ENCODE measurements around the gene CDK5. TPM values are rescaled to one million over a fixed set of nuclear protein-coding genes. Genes with fewer than 3 reads are reported as not detected.

Gene CDK5
- polyA plus RNA-seq, 1 donor (not counting 4 experiments of a cell fraction or from before 2014, with no cell fraction given), result 19.3 TPM

DNA sequence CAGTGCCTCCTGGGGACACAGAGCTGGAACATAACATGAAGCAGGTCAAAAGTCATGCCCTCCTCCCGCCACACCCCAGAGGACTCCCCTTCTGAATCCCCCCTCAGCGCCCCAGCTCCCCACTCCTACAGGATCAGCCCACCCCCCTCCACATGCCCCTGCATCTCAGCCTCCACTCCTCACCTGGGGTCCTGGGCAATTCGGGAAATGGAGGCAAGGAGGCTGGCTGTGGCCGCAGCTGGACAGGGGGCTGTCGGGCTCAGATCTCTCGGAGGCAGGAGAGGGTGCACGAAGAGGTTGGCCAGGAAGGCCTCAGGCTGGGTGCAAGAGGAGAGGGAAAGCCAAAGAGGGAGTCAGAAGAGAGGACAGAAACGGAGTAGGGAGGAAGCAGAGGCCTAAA, 41.2 kb downstream of the CDK5 start:
- Histone ChIP-seq H3K9ac (ENCODE audit: control insufficient read depth, extremely low read depth, insufficient read depth, low read length) (no peak overlapping the region), H3K79me2 (ENCODE audit: control insufficient read depth, insufficient read depth, low read length) (no peaks in the 10 kb centered on the region), H3K36me3 (ENCODE audit: control insufficient read depth in 2 of 2, extremely low read depth in 1 of 2, insufficient read depth in 2 of 2, low read length in 2 of 2) (no peaks in the 10 kb centered on the region), H3K4me2 (ENCODE audit: control insufficient read depth, extremely low read depth, insufficient read depth, low read depth, low read length) (no peak overlapping the region), H3K9me1 (ENCODE audit: control insufficient read depth, extremely low read depth, insufficient read depth, low read length) (no peaks in the 10 kb centered on the region), H3K4me1 (ENCODE audit: control insufficient read depth, extremely low read depth, insufficient read depth, low read length) (peaks cover 8% of the 10 kb centered on the region), H2AFZ (ENCODE audit: control insufficient read depth, low read length) (no peak overlapping the region), H4K20me1 (ENCODE audit: control insufficient read depth, extremely low read depth, insufficient read depth, low read length) (no peaks in the 10 kb centered on the region), H3K27me3 (ENCODE audit: control insufficient read depth, extremely low read depth, insufficient read depth, low read length) (peaks cover 56% of the 10 kb centered on the region), H3K27ac (ENCODE audit: control insufficient read depth, insufficient read depth, low read length) (no peak overlapping the region), H3K4me3 (ENCODE audit: control insufficient read depth in 2 of 3, extremely low read depth in 1 of 3, insufficient read depth in 2 of 3, low read depth in 1 of 3, low read length in 3 of 3) (no peak overlapping the region), H3K9me3 (ENCODE audit: control insufficient read depth, low read depth, low read length) (no peaks in the 10 kb centered on the region)
- dilution Hi-C loops (cut with MboI; ENCODE audit: extremely low pct_ligation_motif_present, low sequenced_read_pairs), result no loop called here
- DNase-seq (ENCODE audit: low read depth, low spot score) (no peak), FAIRE-seq (no peak)
- TF ChIP-seq EZH2 (IDR thresholded peaks at IDR 0.05; ENCODE audit: low read length), result no peak
- TF ChIP-seq, protein P1, sequence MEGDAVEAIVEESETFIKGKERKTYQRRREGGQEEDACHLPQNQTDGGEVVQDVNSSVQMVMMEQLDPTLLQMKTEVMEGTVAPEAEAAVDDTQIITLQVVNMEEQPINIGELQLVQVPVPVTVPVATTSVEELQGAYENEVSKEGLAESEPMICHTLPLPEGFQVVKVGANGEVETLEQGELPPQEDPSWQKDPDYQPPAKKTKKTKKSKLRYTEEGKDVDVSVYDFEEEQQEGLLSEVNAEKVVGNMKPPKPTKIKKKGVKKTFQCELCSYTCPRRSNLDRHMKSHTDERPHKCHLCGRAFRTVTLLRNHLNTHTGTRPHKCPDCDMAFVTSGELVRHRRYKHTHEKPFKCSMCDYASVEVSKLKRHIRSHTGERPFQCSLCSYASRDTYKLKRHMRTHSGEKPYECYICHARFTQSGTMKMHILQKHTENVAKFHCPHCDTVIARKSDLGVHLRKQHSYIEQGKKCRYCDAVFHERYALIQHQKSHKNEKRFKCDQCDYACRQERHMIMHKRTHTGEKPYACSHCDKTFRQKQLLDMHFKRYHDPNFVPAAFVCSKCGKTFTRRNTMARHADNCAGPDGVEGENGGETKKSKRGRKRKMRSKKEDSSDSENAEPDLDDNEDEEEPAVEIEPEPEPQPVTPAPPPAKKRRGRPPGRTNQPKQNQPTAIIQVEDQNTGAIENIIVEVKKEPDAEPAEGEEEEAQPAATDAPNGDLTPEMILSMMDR (optimal IDR thresholded peaks at IDR 0.05 in 1 of 3, IDR thresholded peaks at IDR 0.05 in 1 of 3, conservative IDR thresholded peaks at IDR 0.05 in 1 of 3; ENCODE audit: extremely low read depth in 1 of 3, insufficient read depth in 2 of 3, low read length in 3 of 3), result no peak

DNA sequence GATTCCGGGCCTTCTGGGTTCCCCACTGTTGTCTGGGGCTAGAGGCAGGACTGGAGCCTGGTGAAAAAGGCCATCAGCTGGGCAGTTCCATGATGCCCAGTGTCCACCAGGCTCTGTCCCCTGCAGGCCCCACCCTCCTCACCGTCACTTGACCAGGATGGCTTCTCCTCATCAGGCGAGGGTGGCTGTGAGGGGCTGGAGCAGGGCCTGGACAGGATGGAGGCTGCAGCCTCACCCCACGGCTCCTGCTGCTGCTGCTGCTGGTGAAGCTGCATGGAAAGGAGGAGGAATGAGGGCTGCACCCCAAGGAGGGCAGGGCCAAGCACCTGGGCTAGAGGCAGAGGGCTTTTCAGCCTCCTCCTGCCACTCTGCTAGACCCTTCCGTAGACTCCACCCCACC, 41.7 kb downstream of the CDK5 start:
- no peak for FAIRE-seq
- TF ChIP-seq EZH2 (IDR thresholded peaks at IDR 0.05; ENCODE audit: low read length), result no peak
- TF ChIP-seq, protein P1 (optimal IDR thresholded peaks at IDR 0.05 in 1 of 3, IDR thresholded peaks at IDR 0.05 in 1 of 3, conservative IDR thresholded peaks at IDR 0.05 in 1 of 3; ENCODE audit: extremely low read depth in 1 of 3, insufficient read depth in 2 of 3, low read length in 3 of 3), result no peak

More for the DNA sequence above, 41.7 kb downstream of the CDK5 start:
- H3K79me2 ChIP-seq (ENCODE audit: control insufficient read depth, insufficient read depth, low read length), result no peaks in the 10 kb centered on the region
- no peak overlapping the region for H3K4me3 ChIP-seq (ENCODE audit: control insufficient read depth in 2 of 3, extremely low read depth in 1 of 3, insufficient read depth in 2 of 3, low read depth in 1 of 3, low read length in 3 of 3)
- H3K9ac ChIP-seq (ENCODE audit: control insufficient read depth, extremely low read depth, insufficient read depth, low read length), result no peak overlapping the region
- H3K27me3 ChIP-seq (ENCODE audit: control insufficient read depth, extremely low read depth, insufficient read depth, low read length), result peaks cover 60% of the 10 kb centered on the region
- no peaks in the 10 kb centered on the region for H3K9me1 ChIP-seq (ENCODE audit: control insufficient read depth, extremely low read depth, insufficient read depth, low read length)
- H3K4me2 ChIP-seq (ENCODE audit: control insufficient read depth, extremely low read depth, insufficient read depth, low read depth, low read length), result no peak overlapping the region
- no peak for DNase-seq (ENCODE audit: low read depth, low spot score)
- no peaks in the 10 kb centered on the region for H3K36me3 ChIP-seq (ENCODE audit: control insufficient read depth in 2 of 2, extremely low read depth in 1 of 2, insufficient read depth in 2 of 2, low read length in 2 of 2)
- H3K4me1 ChIP-seq (ENCODE audit: control insufficient read depth, extremely low read depth, insufficient read depth, low read length), result peaks cover 8% of the 10 kb centered on the region
- H3K27ac ChIP-seq (ENCODE audit: control insufficient read depth, insufficient read depth, low read length), result no peak overlapping the region
- dilution Hi-C loops (cut with MboI; ENCODE audit: extremely low pct_ligation_motif_present, low sequenced_read_pairs), result no loop called here
- no peaks in the 10 kb centered on the region for H3K9me3 ChIP-seq (ENCODE audit: control insufficient read depth, low read depth, low read length)
- no peaks in the 10 kb centered on the region for H4K20me1 ChIP-seq (ENCODE audit: control insufficient read depth, extremely low read depth, insufficient read depth, low read length)
- H2AFZ ChIP-seq (ENCODE audit: control insufficient read depth, low read length), result no peak overlapping the region

All from keratinocyte (primary cell).